H1 (cell line): ENCODE results near the gene SLC24A3. TPM values are rescaled to one million over a fixed set of nuclear protein-coding genes. Genes with fewer than 3 reads are reported as not detected.

ENCODE experiments used
- CTCF ChIA-PET: fragments of 300-600 bp; sonication (Branson Sonifier 250); formaldehyde crosslinking; loops from one replicate; lab custom pipeline; 2021; ENCODE audit not compliant: partially characterized antibody; lab: Charles Lee
- POLR2A ChIA-PET: fragments of 300-600 bp; sonication (Branson Sonifier 250); formaldehyde crosslinking; loops from one replicate; lab custom pipeline; 2021; ENCODE audit warnings: inconsistent platforms; ENCODE audit not compliant: partially characterized antibody; lab: Charles Lee
- DNase-seq, 2 experiments: peaks; one replicate each; pipeline versions ENCODE4 v3.0.0 to v3.0.0-alpha.2; 2010 to 2022; ENCODE audit warnings: low spot score in 2 of 2, low read depth in 1 of 2, mixed read lengths in 1 of 2
- FAIRE-seq: peaks from 2 replicates; lab custom pipeline; 2011; peaks lifted over from hg19 to GRCh38; lab: Jason Lieb, UNC
- H2AFZ ChIP-seq: 2 replicates; pipeline ENCODE4 v1.8.1; 2012; ENCODE audit warnings: low read length, inconsistent platforms
- H2AK5ac ChIP-seq: 2 replicates; pipeline ENCODE4 v1.6.1; 2013; ENCODE audit warnings: low read depth, low read length
- H2BK120ac ChIP-seq: replicated peaks from 2 replicates; pipeline ENCODE3; 2013; ENCODE audit warnings: low read depth, low read length, inconsistent platforms
- H2BK12ac ChIP-seq: 2 replicates; pipeline ENCODE4 v1.6.1; 2013; ENCODE audit warnings: low read depth, low read length
- H2BK15ac ChIP-seq: 2 replicates; pipeline ENCODE4 v1.6.1; 2013; ENCODE audit warnings: low read length
- H2BK20ac ChIP-seq: 2 replicates; pipeline ENCODE4 v1.6.1; 2013; ENCODE audit warnings: low read length
- H2BK5ac ChIP-seq: 2 replicates; pipeline ENCODE4 v1.6.1; 2013; ENCODE audit warnings: low read depth, low read length
- H3K14ac ChIP-seq: 2 replicates; pipeline ENCODE4 v1.6.1; 2013; ENCODE audit warnings: inconsistent platforms; ENCODE audit not compliant: insufficient read length
- H3K18ac ChIP-seq: 2 replicates; pipeline ENCODE4 v1.6.1; 2013; ENCODE audit warnings: low read length; ENCODE audit errors: extremely low read depth
- H3K23ac ChIP-seq: 2 replicates; pipeline ENCODE4 v1.6.1; 2013; ENCODE audit warnings: inconsistent platforms; ENCODE audit not compliant: insufficient read length
- H3K23me2 ChIP-seq: 2 replicates; pipeline ENCODE4 v1.6.1; 2013; ENCODE audit warnings: low read depth, low read length
- H3K27ac ChIP-seq: 2 replicates; pipeline ENCODE4 v1.6.1; 2011; ENCODE audit warnings: low read depth, low read length, inconsistent platforms
- H3K27me3 ChIP-seq, 4 experiments: replicated peaks in 1 of 4; 1 replicate in 1 of 4; 2 replicates in 3 of 4; pipeline versions ENCODE4 v1.6.1 to v1.8.1; 2011 to 2013; ENCODE audit warnings: low read length in 3 of 4, mild to moderate bottlenecking in 3 of 4, inconsistent platforms in 2 of 4, mixed read lengths in 2 of 4, moderate library complexity in 1 of 4; ENCODE audit not compliant: control insufficient read depth in 3 of 4, insufficient read depth in 3 of 4; ENCODE audit errors: extremely low read depth in 1 of 4
- H3K36me3 ChIP-seq, 4 experiments: 2 replicates each; pipeline versions ENCODE4 v1.6.1 to v1.8.1; 2011 to 2013; ENCODE audit warnings: mild to moderate bottlenecking in 4 of 4, low read length in 3 of 4, moderate library complexity in 2 of 4, control low read depth in 1 of 4, inconsistent platforms in 1 of 4; ENCODE audit not compliant: insufficient read depth in 4 of 4, control insufficient read depth in 2 of 4
- H3K4ac ChIP-seq: replicated peaks from 2 replicates; pipeline ENCODE3; 2013; ENCODE audit warnings: low read length, low read depth, mixed read lengths, inconsistent platforms; ENCODE audit not compliant: insufficient read length
- H3K4me1 ChIP-seq, 4 experiments: replicated peaks in 1 of 4; 1 replicate in 1 of 4; 2 replicates in 3 of 4; pipeline versions ENCODE4 v1.6.1 to v1.8.1; 2011 to 2013; ENCODE audit warnings: low read length in 3 of 4, inconsistent platforms in 2 of 4, mixed read lengths in 1 of 4; ENCODE audit not compliant: insufficient read depth in 4 of 4, control insufficient read depth in 3 of 4
- H3K4me2 ChIP-seq, 2 experiments: 2 replicates each; pipeline versions ENCODE4 v1.6.1 to v1.8.1; 2011 to 2013; ENCODE audit warnings: low read depth in 2 of 2, low read length in 2 of 2, control low read depth in 1 of 2, inconsistent platforms in 1 of 2, mild to moderate bottlenecking in 1 of 2; ENCODE audit not compliant: insufficient read depth in 1 of 2
- H3K4me3 ChIP-seq, 4 experiments: fragments of 200-600, 300-600 bp in 1 of 4; sonication (generic), shearing (Covaris generic), sonication (Bioruptor Twin) in 1 of 4; 2 replicates each; pipeline versions ENCODE4 v1.5.1 to v1.8.1; 2011 to 2016; ENCODE audit warnings: low read length in 4 of 4, low read depth in 3 of 4, control low read depth in 2 of 4, inconsistent platforms in 2 of 4, mild to moderate bottlenecking in 2 of 4, mixed read lengths in 1 of 4, moderate library complexity in 1 of 4; ENCODE audit not compliant: insufficient read depth in 2 of 4; ENCODE audit errors: extremely low read depth in 1 of 4
- H3K56ac ChIP-seq: replicated peaks from 2 replicates; pipeline ENCODE3; 2013; ENCODE audit warnings: low read depth, mild to moderate bottlenecking, mixed read lengths, low read length, inconsistent platforms; ENCODE audit not compliant: insufficient read length
- H3K79me1 ChIP-seq: 2 replicates; pipeline ENCODE4 v1.6.1; 2013; ENCODE audit warnings: low read depth, low read length, control low read depth
- H3K79me2 ChIP-seq, 2 experiments: 2 replicates each; pipeline versions ENCODE4 v1.6.1 to v1.8.1; 2012 to 2013; ENCODE audit warnings: low read length in 2 of 2, mild to moderate bottlenecking in 2 of 2, inconsistent platforms in 1 of 2; ENCODE audit not compliant: insufficient read depth in 2 of 2, control insufficient read depth in 1 of 2
- H3K9ac ChIP-seq, 4 experiments: replicated peaks in 1 of 4; 1 replicate in 1 of 4; 2 replicates in 3 of 4; pipeline versions ENCODE4 v1.6.1 to v1.8.1; 2011 to 2013; ENCODE audit warnings: low read depth in 3 of 4, low read length in 3 of 4, control low read depth in 2 of 4, mild to moderate bottlenecking in 2 of 4, moderate library complexity in 2 of 4, inconsistent platforms in 1 of 4; ENCODE audit errors: extremely low read depth in 1 of 4
- H3K9me3 ChIP-seq, 2 experiments: 2 replicates each; pipeline versions ENCODE4 v1.6.1 to v1.8.1; 2012 to 2013; ENCODE audit warnings: mild to moderate bottlenecking in 2 of 2, moderate library complexity in 2 of 2, control low read depth in 1 of 2, inconsistent platforms in 1 of 2, low read depth in 1 of 2, low read length in 1 of 2, mixed read lengths in 1 of 2; ENCODE audit not compliant: insufficient read depth in 2 of 2
- H4K20me1 ChIP-seq, 2 experiments: replicated peaks in 1 of 2; 2 replicates each; pipeline versions ENCODE3 to v1.8.1; 2011 to 2013; ENCODE audit warnings: inconsistent platforms in 2 of 2, low read length in 2 of 2, mild to moderate bottlenecking in 1 of 2; ENCODE audit not compliant: insufficient read depth in 2 of 2, control insufficient read depth in 1 of 2
- H4K5ac ChIP-seq: 2 replicates; pipeline ENCODE4 v1.6.1; 2013; ENCODE audit warnings: low read length, low read depth, mixed read lengths, inconsistent platforms; ENCODE audit not compliant: insufficient read length
- H4K8ac ChIP-seq: 2 replicates; pipeline ENCODE4 v1.8.0; 2013; ENCODE audit warnings: mild to moderate bottlenecking, moderate library complexity, low read length, inconsistent platforms; ENCODE audit not compliant: insufficient read depth; ENCODE audit errors: extremely low read depth
- H4K91ac ChIP-seq: replicated peaks from 2 replicates; pipeline ENCODE3; 2013; ENCODE audit warnings: low read length, mixed read lengths, inconsistent platforms; ENCODE audit not compliant: insufficient read length
- KDM1A ChIP-seq: fragments of 200-600, 300-600 bp; sonication (generic); IDR thresholded peaks from 2 replicates; pipeline ENCODE4 v1.7.1; 2016; ENCODE audit warnings: mild to moderate bottlenecking, low read length, borderline replicate concordance
- KDM5A ChIP-seq: fragments of 200-600 bp; IDR thresholded peaks from 2 replicates; pipeline ENCODE4 v1.7.1; 2012; ENCODE audit warnings: mild to moderate bottlenecking, low read length, inconsistent platforms, mixed read lengths
- RAD21 ChIP-seq, 2 experiments: IDR thresholded peaks in 1 of 2; conservative IDR thresholded peaks in 1 of 2; 2 replicates each; pipeline ENCODE4 v1.6.1; 2011; ENCODE audit warnings: low read depth in 2 of 2, low read length in 2 of 2, improper control_type of control experiment in 1 of 2, inconsistent platforms in 1 of 2, mild to moderate bottlenecking in 1 of 2, moderate library complexity in 1 of 2
- RNF2 ChIP-seq: fragments of 200-900, 300-1000 bp; sonication (generic); IDR thresholded peaks from 2 replicates; pipeline ENCODE4 v1.7.1; 2016; ENCODE audit warnings: borderline replicate concordance, low read depth, mild to moderate bottlenecking, antibody characterized with exemption, low read length; ENCODE audit not compliant: poor library complexity, severe bottlenecking; ENCODE audit errors: missing control alignments
- SIRT6 ChIP-seq: IDR thresholded peaks from one replicate; pipeline ENCODE4 v1.7.1; 2012; ENCODE audit warnings: low read length, inconsistent platforms
- TAF7 ChIP-seq: optimal IDR thresholded peaks from 2 replicates; pipeline ENCODE3; 2011; ENCODE audit warnings: low read depth, mild to moderate bottlenecking, inconsistent platforms, low read length, moderate library complexity, borderline replicate concordance
- polyA plus RNA-seq, 7 experiments: library from polyadenylated mRNA; depleted of rRNA in 3 of 7; stranded (reverse) in 5 of 7; unstranded in 2 of 7; fragments of >200 nt in 5 of 7; fragments of 200-250 nt in 2 of 7; gene quantifications; 1 replicate in 5 of 7; 2 replicates in 1 of 7; 4 replicates in 1 of 7; pipeline versions ENCODE4 v1.2.1 to v1.2.3, GENCODE V29; 2011 to 2013; ENCODE audit warnings: missing spikeins in 2 of 7, mixed read lengths in 2 of 7
- total RNA-seq: library from RNA; stranded (reverse); fragmentation: NEBNext Ultra II Directional; extraction: Animal tissue kit (Norgen Biotek cat#: 25700); gene quantifications from 2 replicates; pipeline ENCODE4 v1.2.1, GENCODE V29; 2021

The SLC24A3 gene
- total and polyA plus RNA-seq, 2 of the 8 experiments (the other 6 are each of a cell fraction or from before 2014, with no cell fraction given), result 4.5 to 6.3 TPM

- H4K91ac ChIP-seq, result no peak overlapping the region
- H3K4me1 ChIP-seq, result no peaks in the 10 kb centered on the region
- DNase-seq, result no peak
- no peaks in the 10 kb centered on the region for H3K27me3 ChIP-seq
- H2AFZ ChIP-seq, result no peak overlapping the region
- H3K4ac ChIP-seq, result no peak overlapping the region
- H4K8ac ChIP-seq, result no peak overlapping the region
- no peaks in the 10 kb centered on the region for H4K20me1 ChIP-seq
- no peak overlapping the region for H3K14ac ChIP-seq
- no peak overlapping the region for H2BK120ac ChIP-seq
- no peak for FAIRE-seq
- no peak overlapping the region for H3K4me2 ChIP-seq
- no peak overlapping the region for H3K4me3 ChIP-seq
- POLR2A ChIA-PET, result no interaction called here
- H3K18ac ChIP-seq, result no peak overlapping the region
- no peak overlapping the region for H3K9ac ChIP-seq
- no peaks in the 10 kb centered on the region for H3K36me3 ChIP-seq
- no peak for TF ChIP-seq KDM5A
- no peak for TF ChIP-seq SIRT6
- TF ChIP-seq RAD21 (IDR thresholded peaks at IDR 0.05 in 1 of 2, conservative IDR thresholded peaks at IDR 0.05 in 1 of 2; ENCODE audit: low read depth in 2 of 2, low read length in 2 of 2), result no peak
- TF ChIP-seq KDM1A, result no peak
- no peak for TF ChIP-seq RNF2
- no peak for TF ChIP-seq TAF7
- TF ChIP-seq, all 59 proteins: peak for 0
- H3K27ac ChIP-seq, result no peak overlapping the region
- H4K5ac ChIP-seq, result no peak overlapping the region
- no peaks in the 10 kb centered on the region for H3K23me2 ChIP-seq
- no peak overlapping the region for H2BK12ac ChIP-seq
- H3K56ac ChIP-seq, result no peak overlapping the region
- no peaks in the 10 kb centered on the region for H3K79me1 ChIP-seq
- H3K23ac ChIP-seq, result no peak overlapping the region
- H2BK15ac ChIP-seq, result no peak overlapping the region
- no peak overlapping the region for H2AK5ac ChIP-seq
- H2BK5ac ChIP-seq, result no peak overlapping the region
- no peak overlapping the region for H2BK20ac ChIP-seq
- CTCF ChIA-PET, result interaction anchor here (0.6 to 1.2 kb wide), 3 partner anchors 22 to 244 kb away, joined by 3 to 4 read pairs (median 3); no protein-coding TSS in a partner anchor
- H3K79me2 ChIP-seq, result no peaks in the 10 kb centered on the region
- no peaks in the 10 kb centered on the region for H3K9me3 ChIP-seq
Measured at GRCh38 chr20:19384940-19385339, 172.5 kb downstream of the SLC24A3 start.
